ENCODE measurements around the gene CHMP5.

Gene CHMP5

GRCh38 chr9:33244137-33244784 lies 20.6 kb upstream of the CHMP5 start:
- no peak for DNase-seq

GRCh38 chr9:33245341-33245740 lies 19.5 kb upstream of the CHMP5 start:
- no peak for DNase-seq

GRCh38 chr9:33246269-33246860 lies 18.5 kb upstream of the CHMP5 start:
- no peak for DNase-seq

GRCh38 chr9:33248606-33249005 lies 16.2 kb upstream of the CHMP5 start:
- no peak for DNase-seq

- no peak for DNase-seq
These were observed 15.7 kb upstream of the CHMP5 start for GRCh38 chr9:33249087-33249658.

GRCh38 chr9:33249983-33250382 lies 14.9 kb upstream of the CHMP5 start:
- DNase-seq = no peak

- DNase-seq = no peak
These were observed 14.3 kb upstream of the CHMP5 start for GRCh38 chr9:33250458-33250995.

GRCh38 chr9:33254211-33254610 lies 10.6 kb upstream of the CHMP5 start:
- DNase-seq = no peak

GRCh38 chr9:33255014-33255413 lies 9.8 kb upstream of the CHMP5 start:
- no peak for DNase-seq

GRCh38 chr9:33255471-33255870 lies 9.4 kb upstream of the CHMP5 start:
- no peak for DNase-seq

GRCh38 chr9:33256236-33256635 lies 8.6 kb upstream of the CHMP5 start:
- DNase-seq = no peak

GRCh38 chr9:33257276-33257675 lies 7.6 kb upstream of the CHMP5 start:
- no peak for DNase-seq

GRCh38 chr9:33260372-33260771 lies 4.5 kb upstream of the CHMP5 start:
- DNase-seq = no peak

- DNase-seq = no peak
These were observed 1.5 kb upstream of the CHMP5 start for GRCh38 chr9:33263131-33264002.

- DNase-seq = no peak
These were observed 811 bp upstream of the CHMP5 start for GRCh38 chr9:33264003-33264472.

GRCh38 chr9:33265211-33265865 lies 489 bp downstream of the CHMP5 start:
- DNase-seq = no peak

GRCh38 chr9:33267151-33267767 lies 2.4 kb downstream of the CHMP5 start:
- DNase-seq = no peak

- DNase-seq = no peak
These were observed 5.3 kb downstream of the CHMP5 start for GRCh38 chr9:33270146-33270545.

GRCh38 chr9:33272061-33272460 lies 7.2 kb downstream of the CHMP5 start:
- DNase-seq = no peak

- no peak for DNase-seq
These were observed 8.6 kb downstream of the CHMP5 start for GRCh38 chr9:33273266-33273971.

GRCh38 chr9:33273972-33274328 lies 9.1 kb downstream of the CHMP5 start:
- DNase-seq = no peak

GRCh38 chr9:33277484-33277883 lies 12.6 kb downstream of the CHMP5 start:
- DNase-seq = no peak

All from DMS79 (cell line).